ENCODE data around the gene ZNF546. TPM values are rescaled to one million over a fixed set of nuclear protein-coding genes. Genes with fewer than 3 reads are reported as not detected.

ZNF546 gene
- total RNA-seq: 10 to 100 TPM in 2 of 4 donors, 1 to 10 TPM in 2; 8.4 to 13.3 (median 10.2) TPM

DNA sequence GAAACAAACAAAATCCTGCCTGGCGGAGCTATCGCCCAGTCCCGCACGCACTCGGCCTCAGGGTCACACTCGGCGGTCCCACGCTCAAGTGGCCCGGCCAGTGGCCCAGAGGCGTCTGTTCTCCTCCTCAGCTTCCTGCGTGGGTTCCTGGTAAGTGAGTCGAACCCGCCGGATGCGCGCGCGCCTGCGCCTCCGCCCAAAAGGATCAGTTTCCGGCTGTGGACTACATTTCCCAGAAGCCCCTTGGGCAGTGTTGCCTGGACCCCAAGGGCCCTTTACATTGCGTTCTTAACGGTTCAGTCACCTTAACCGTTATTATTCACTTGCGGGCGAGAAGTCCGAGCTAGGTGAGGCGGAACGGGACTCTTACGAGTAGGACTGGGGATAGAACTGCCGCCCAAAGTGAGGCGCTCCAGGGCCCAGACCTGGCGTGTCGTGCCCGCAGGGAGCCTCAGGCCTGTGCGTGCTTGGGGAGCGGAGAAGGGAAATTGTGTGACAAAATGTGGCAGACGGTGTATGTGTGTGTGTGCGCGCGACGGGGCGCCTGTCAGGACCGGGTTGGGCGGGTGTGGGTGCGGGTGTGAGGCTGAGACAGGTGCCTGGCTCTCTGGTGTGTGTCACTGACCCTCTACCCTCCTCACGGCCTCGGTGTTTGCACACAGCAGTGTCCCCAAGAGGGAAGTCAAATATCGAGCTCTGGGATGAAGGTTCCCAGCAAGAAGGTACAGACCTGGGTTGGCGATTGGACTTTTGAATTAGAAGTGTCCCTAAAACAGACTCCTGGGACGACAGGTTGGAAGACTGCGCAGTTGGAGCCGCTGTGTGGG, at the start of gene ZNF546:
ZNF546 (plus strand) TSS at position 250 of the 827 bp plus-strand sequence. CDS start 1,267 bp downstream, outside the sequence.
- H3K4me3 ChIP-seq (replicated peaks in 1 of 3): peak within 1 kb of the TSS; percentile 61 to 80 (median 78)
- no peaks in the 10 kb centered on the region for H3K27me3 ChIP-seq
- peak; percentile 88 for DNase-seq
- WGBS, 2 donors: 5 to 7% methylated on average over 27 to 47 of the region's 53 CpGs
- intact Hi-C loops (cut with DNase I): no loop called here
- peak within 1 kb of the TSS; percentile 53 to 90 (median 86) for H3K27ac ChIP-seq
- peak in 1 of 2 donors; percentile 81 for TF ChIP-seq POLR2A (IDR thresholded peaks at IDR 0.05)
- TF ChIP-seq, protein P1, sequence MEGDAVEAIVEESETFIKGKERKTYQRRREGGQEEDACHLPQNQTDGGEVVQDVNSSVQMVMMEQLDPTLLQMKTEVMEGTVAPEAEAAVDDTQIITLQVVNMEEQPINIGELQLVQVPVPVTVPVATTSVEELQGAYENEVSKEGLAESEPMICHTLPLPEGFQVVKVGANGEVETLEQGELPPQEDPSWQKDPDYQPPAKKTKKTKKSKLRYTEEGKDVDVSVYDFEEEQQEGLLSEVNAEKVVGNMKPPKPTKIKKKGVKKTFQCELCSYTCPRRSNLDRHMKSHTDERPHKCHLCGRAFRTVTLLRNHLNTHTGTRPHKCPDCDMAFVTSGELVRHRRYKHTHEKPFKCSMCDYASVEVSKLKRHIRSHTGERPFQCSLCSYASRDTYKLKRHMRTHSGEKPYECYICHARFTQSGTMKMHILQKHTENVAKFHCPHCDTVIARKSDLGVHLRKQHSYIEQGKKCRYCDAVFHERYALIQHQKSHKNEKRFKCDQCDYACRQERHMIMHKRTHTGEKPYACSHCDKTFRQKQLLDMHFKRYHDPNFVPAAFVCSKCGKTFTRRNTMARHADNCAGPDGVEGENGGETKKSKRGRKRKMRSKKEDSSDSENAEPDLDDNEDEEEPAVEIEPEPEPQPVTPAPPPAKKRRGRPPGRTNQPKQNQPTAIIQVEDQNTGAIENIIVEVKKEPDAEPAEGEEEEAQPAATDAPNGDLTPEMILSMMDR (IDR thresholded peaks at IDR 0.05): no peak
- no peaks in the 10 kb centered on the region for H3K9me3 ChIP-seq
- no peaks in the 10 kb centered on the region for H3K36me3 ChIP-seq
- peaks cover 4 to 16% of the 10 kb centered on the region in 2 donors for H3K4me1 ChIP-seq

DNA sequence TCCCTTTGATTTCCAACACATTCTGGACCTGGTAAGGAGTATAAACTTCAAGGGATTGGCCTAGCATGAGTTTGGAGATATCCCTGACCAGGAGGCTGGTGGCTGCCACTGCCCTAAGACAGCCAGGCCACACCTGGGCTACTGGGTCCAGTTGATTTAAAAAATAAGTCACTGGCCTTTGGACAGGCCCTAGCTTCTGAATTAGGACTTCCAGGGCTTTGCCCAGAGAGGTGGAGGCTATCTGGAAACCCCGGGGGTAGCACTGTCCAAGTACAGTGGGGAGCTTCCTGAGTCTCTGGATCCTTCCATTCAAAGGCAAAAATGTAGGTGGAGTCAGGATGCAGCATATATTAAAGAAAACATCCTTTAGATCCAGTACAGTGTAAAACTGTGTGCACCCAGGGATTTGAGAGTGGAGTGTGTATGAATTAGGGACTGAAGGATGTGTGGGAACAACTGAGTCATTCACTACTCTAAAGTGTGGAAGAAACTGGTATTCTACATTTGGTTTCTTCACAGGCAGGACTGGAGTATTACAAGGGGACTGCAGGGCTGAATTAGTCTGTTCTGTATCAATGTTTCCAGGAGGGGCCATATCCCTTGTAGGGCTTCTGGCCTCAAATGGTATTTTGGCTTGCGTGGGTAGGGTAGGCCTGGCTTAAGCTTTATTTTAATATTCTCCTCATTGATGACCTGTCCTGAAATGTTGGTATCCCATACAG, 47.7 kb upstream of the ZNF546 start:
- no peak for DNase-seq
- WGBS, 2 donors: 83 to 92% methylated on average over 2 of the region's 2 CpGs
- Histone ChIP-seq H3K27me3 (no peaks in the 10 kb centered on the region), H3K9me3 (no peaks in the 10 kb centered on the region), H3K4me1 (no peaks in the 10 kb centered on the region), H3K27ac (no peak overlapping the region), H3K4me3 (replicated peaks in 1 of 3) (no peak overlapping the region), H3K36me3 (no peaks in the 10 kb centered on the region)
- TF ChIP-seq POLR2A (IDR thresholded peaks at IDR 0.05): no peak
- TF ChIP-seq, protein P1 (IDR thresholded peaks at IDR 0.05): no peak
- intact Hi-C loops (cut with DNase I): no loop called here

GRCh38 chr19:39951065-39951650, 45.7 kb upstream of the ZNF546 start:
- no peaks in the 10 kb centered on the region for H3K4me1 ChIP-seq
- WGBS, 2 donors: 91 to 97% methylated on average over 2 of the region's 2 CpGs
- TF ChIP-seq, protein P1 (IDR thresholded peaks at IDR 0.05): no peak
- no peak for TF ChIP-seq POLR2A (IDR thresholded peaks at IDR 0.05)
- no peaks in the 10 kb centered on the region for H3K9me3 ChIP-seq
- H3K36me3 ChIP-seq: no peaks in the 10 kb centered on the region
- DNase-seq: no peak
- H3K4me3 ChIP-seq (replicated peaks in 1 of 3): no peak overlapping the region
- H3K27ac ChIP-seq: no peak overlapping the region
- intact Hi-C loops (cut with DNase I): no loop called here
- H3K27me3 ChIP-seq: no peaks in the 10 kb centered on the region

DNA sequence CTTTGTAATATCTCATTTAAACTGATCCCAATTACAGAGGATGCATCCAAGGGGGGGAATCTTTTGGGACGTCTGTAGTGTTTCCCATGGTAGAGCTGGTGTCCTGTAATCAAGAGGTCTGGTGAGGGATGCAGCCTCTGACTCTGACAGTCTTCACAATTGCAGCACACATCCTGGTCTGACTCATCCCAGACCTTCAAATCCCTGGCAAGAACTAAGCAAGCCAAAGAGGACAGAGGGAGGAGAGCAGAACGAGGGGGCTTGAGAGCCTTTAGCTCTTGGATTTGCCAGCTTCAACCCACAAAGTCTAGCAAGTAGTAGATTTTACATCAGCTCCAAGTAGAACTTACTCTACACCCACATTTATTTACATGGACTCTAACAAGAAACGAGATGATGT, 45.2 kb upstream of the ZNF546 start:
- Histone ChIP-seq H3K4me1 (no peaks in the 10 kb centered on the region), H3K36me3 (no peaks in the 10 kb centered on the region), H3K9me3 (no peaks in the 10 kb centered on the region), H3K27ac (no peak overlapping the region), H3K4me3 (replicated peaks in 1 of 3) (no peak overlapping the region), H3K27me3 (no peaks in the 10 kb centered on the region)
- TF ChIP-seq POLR2A (IDR thresholded peaks at IDR 0.05): no peak
- TF ChIP-seq, protein P1 (IDR thresholded peaks at IDR 0.05): no peak
- intact Hi-C loops (cut with DNase I): no loop called here
- no peak for DNase-seq
- WGBS, 2 donors: 76 to 84% methylated on average over 3 of the region's 3 CpGs

Measured in thyroid gland (tissue), 4 donors.